Panc1 (cell line): Measurements from ENCODE around the gene OLFML1. TPM values are rescaled to one million over a fixed set of nuclear protein-coding genes. Genes with fewer than 3 reads are reported as not detected.

Source experiments
- ATAC-seq: fragments of 200-7000 bp; cut with Tn5 transposase; 2 replicates; pipeline ENCODE4 v1.9.1; 2020; ENCODE audit warnings: mild to moderate bottlenecking, moderate library complexity
- BruUV-seq: library from RNA; stranded (reverse); fragments of 400-500 nt; replicated peaks from 2 replicates; lab custom pipeline; 2021; lab: Mats Ljungman, UMichigan
- CTCF ChIA-PET: fragments of 300-600 bp; sonication (Branson Sonifier 250); formaldehyde crosslinking; loops from one replicate; lab custom pipeline; 2022; ENCODE audit warnings: antibody characterized with exemption; lab: Charles Lee
- POLR2A ChIA-PET: fragments of 300-600 bp; sonication (Branson Sonifier 250); formaldehyde crosslinking; loops from one replicate; lab custom pipeline; 2022; ENCODE audit warnings: antibody characterized with exemption; lab: Charles Lee
- DNase-seq: peaks from one replicate; pipeline ENCODE4 v3.0.0-alpha.2; 2010; ENCODE audit warnings: low read depth, low spot score
- H3K27ac ChIP-seq: 2 replicates; pipeline ENCODE4 v1.5.1; 2011; ENCODE audit warnings: mild to moderate bottlenecking, low read length, inconsistent platforms
- H3K27me3 ChIP-seq: fragments of 200-500 bp; sonication (Bioruptor generic); 2 replicates; pipeline ENCODE4 v1.6.0; 2014; ENCODE audit warnings: low read length, inconsistent platforms; ENCODE audit not compliant: control insufficient read depth, insufficient read depth
- H3K36me3 ChIP-seq: fragments of 200-500 bp; sonication (Bioruptor generic); 2 replicates; pipeline ENCODE4 v1.5.1; 2014; ENCODE audit warnings: inconsistent platforms, mild to moderate bottlenecking, low read length, moderate library complexity; ENCODE audit not compliant: control insufficient read depth, insufficient read depth
- H3K4me1 ChIP-seq: 2 replicates; pipeline ENCODE4 v1.5.1; 2011; ENCODE audit warnings: inconsistent platforms, mild to moderate bottlenecking, low read length, moderate library complexity; ENCODE audit not compliant: control insufficient read depth, insufficient read depth
- H3K4me3 ChIP-seq, 2 experiments: 2 replicates each; pipeline ENCODE4 v1.5.1; 2011 to 2012; ENCODE audit warnings: low read depth in 2 of 2, low read length in 2 of 2, mild to moderate bottlenecking in 2 of 2, inconsistent platforms in 1 of 2, moderate library complexity in 1 of 2
- H3K9me3 ChIP-seq: fragments of 200-500 bp; sonication (Bioruptor generic); 2 replicates; pipeline ENCODE4 v1.5.1; 2014; ENCODE audit warnings: low read depth, mild to moderate bottlenecking, inconsistent platforms, low read length, moderate library complexity; ENCODE audit not compliant: control insufficient read depth, insufficient read depth
- CTCF ChIP-seq: fragments of 450-650 bp; IDR thresholded peaks from 2 replicates; pipeline ENCODE4 v1.5.1; 2017; ENCODE audit warnings: mild to moderate bottlenecking
- POLR2AphosphoS5 ChIP-seq: IDR thresholded peaks from 2 replicates; pipeline ENCODE4 v1.6.1; 2012; ENCODE audit warnings: mild to moderate bottlenecking, low read depth, low read length, moderate library complexity
- REST ChIP-seq, 2 experiments: IDR thresholded peaks; 2 replicates each; pipeline ENCODE4 v1.6.1; 2011 to 2012; ENCODE audit warnings: low read depth in 2 of 2, control low read depth in 1 of 2, low read length in 1 of 2, mild to moderate bottlenecking in 1 of 2, moderate library complexity in 1 of 2; ENCODE audit not compliant: insufficient read depth in 1 of 2
- SIN3A ChIP-seq: IDR thresholded peaks from 2 replicates; pipeline ENCODE4 v1.6.1; 2012; ENCODE audit warnings: low read depth, mild to moderate bottlenecking, low read length, moderate library complexity, borderline replicate concordance; ENCODE audit not compliant: insufficient read depth
- TCF7L2 ChIP-seq: IDR thresholded peaks from 2 replicates; pipeline ENCODE4 v1.6.1; 2011; ENCODE audit warnings: mild to moderate bottlenecking, low read depth, low read length, inconsistent platforms
- in situ Hi-C: cut with HindIII; loops from 2 replicates; pipeline ENCODE4 v1.10.0; 2016; ENCODE audit warnings: low sequenced_read_pairs, low pct_unique_long_range_greater_than_20kb
- intact Hi-C: fragments of 100-400 bp; cut with micrococcal nuclease; formaldehyde crosslinking; loops from one replicate; pipeline ENCODE4 v1.10.0; 2022; ENCODE audit not compliant: unreplicated experiment
- total RNA-seq: library from RNA; stranded (reverse); gene quantifications from one replicate; pipeline ENCODE4 v1.2.1, GENCODE V29; 2021; ENCODE audit not compliant: unreplicated experiment

Gene OLFML1
- total RNA-seq, 1 experiment from 2014 or later, result not detected

DNA sequence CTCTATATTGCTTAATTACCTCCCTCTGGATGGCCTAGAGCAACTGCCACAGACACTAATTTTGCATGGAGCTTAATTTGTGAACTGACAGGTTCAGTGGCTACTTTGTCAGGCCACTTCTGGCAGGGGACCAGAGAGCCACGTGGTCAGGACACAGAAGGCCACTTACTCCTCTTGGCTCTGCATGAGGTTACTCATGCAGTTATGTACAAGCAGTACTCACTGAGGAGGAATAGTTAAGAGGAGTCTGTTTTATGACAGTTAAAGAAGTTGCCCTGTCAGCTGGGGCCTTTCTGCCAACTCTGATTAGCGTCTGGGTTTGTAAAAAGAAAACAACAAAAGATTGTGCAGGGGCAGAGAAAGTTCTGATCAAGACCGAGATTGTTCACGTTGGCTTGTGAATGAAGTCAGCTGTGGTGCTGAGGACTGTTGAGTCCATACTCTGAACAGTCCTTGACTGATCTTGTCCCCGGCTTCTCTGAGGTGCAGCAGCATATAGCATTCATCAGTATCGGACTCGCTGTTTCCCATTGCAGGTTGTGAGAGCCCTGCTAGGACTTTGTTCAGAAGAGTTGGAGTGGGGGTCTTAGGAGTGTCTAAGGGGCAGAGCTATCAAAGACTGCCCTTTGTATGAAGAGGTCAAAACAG, 69.9 kb downstream of the OLFML1 start:
- intact Hi-C loops, result no loop called here

GRCh38 chr11:7558046-7558445, 72.7 kb downstream of the OLFML1 start:
- Histone ChIP-seq H3K36me3 (no peaks in the 10 kb centered on the region), H3K27ac (no peak overlapping the region), H3K4me1 (no peaks in the 10 kb centered on the region), H3K4me3 (no peak overlapping the region), H3K9me3 (no peaks in the 10 kb centered on the region), H3K27me3 (no peaks in the 10 kb centered on the region)
- TF ChIP-seq TCF7L2 (no peak), CTCF (no peak), SIN3A (no peak), REST (IDR thresholded peaks at IDR 0.05; ENCODE audit: insufficient read depth in 1 of 2, low read depth in 2 of 2, low read length in 1 of 2) (no peak), POLR2AphosphoS5 (no peak)
- in situ Hi-C loops (no loop called here), intact Hi-C loops (no loop called here)
- CTCF ChIA-PET, result no interaction called here
- no TSS peak for BruUV-seq
- POLR2A ChIA-PET, result no interaction called here
- no peak for DNase-seq
- ATAC-seq, result peak; percentile 30; the same call in 1 of the 2 replicates

More for the DNA sequence above, 69.9 kb downstream of the OLFML1 start:
- no peak for TF ChIP-seq SIN3A
- TF ChIP-seq TCF7L2, result no peak
- TF ChIP-seq CTCF, result no peak
- no peak for TF ChIP-seq REST (IDR thresholded peaks at IDR 0.05; ENCODE audit: insufficient read depth in 1 of 2, low read depth in 2 of 2, low read length in 1 of 2)
- TF ChIP-seq POLR2AphosphoS5, result no peak
- no peaks in the 10 kb centered on the region for H3K9me3 ChIP-seq
- no peak overlapping the region for H3K27ac ChIP-seq
- ChIA-PET CTCF (no interaction called here), POLR2A (no interaction called here)
- H3K36me3 ChIP-seq, result no peaks in the 10 kb centered on the region
- H3K27me3 ChIP-seq, result no peaks in the 10 kb centered on the region
- no peak overlapping the region for H3K4me3 ChIP-seq
- ATAC-seq, result no peak; the same call in 1 of the 2 replicates
- H3K4me1 ChIP-seq, result no peaks in the 10 kb centered on the region
- DNase-seq, result no peak
- in situ Hi-C loops, result no loop called here
- no TSS peak for BruUV-seq
